SH-SY5Y (cell line): Measurements from ENCODE around the gene KLHL28.

Source experiments
- GATA2 ChIP-seq: IDR thresholded peaks from 2 replicates; pipeline ENCODE4 v1.6.1; 2011; ENCODE audit warnings: mild to moderate bottlenecking, low read depth, low read length
- GATA3 ChIP-seq: IDR thresholded peaks from 2 replicates; pipeline ENCODE4 v1.6.1; 2011; ENCODE audit warnings: low read depth, mild to moderate bottlenecking, low read length, moderate library complexity

- TF ChIP-seq GATA3: no peak
- TF ChIP-seq GATA2: no peak
Observed at GRCh38 chr14:44910821-44911220, 50.9 kb downstream of the KLHL28 start.
